Psoas muscle (tissue), 8 donors: ENCODE results near the gene LGSN. TPM values are rescaled to one million over a fixed set of nuclear protein-coding genes. Genes with fewer than 3 reads are reported as not detected.
"Not testable (repeated sequence)": the region's sequence is repeated elsewhere in the genome, so short reads cannot be mapped to it uniquely, and the experiment has no call there.

ENCODE experiments used
- ATAC-seq, 4 donors: fragments of 200-7000 bp; cut with Tn5 transposase; one replicate each; pipeline ENCODE4 v1.9.1; 2020; ENCODE audit warnings: moderate library complexity in 3 of 4, mild to moderate bottlenecking in 2 of 4
- DNase-seq, 2 donors: peaks; one replicate each; pipeline ENCODE4 v3.0.0-alpha.2; 2020
- H3K27ac ChIP-seq: fragments of 200-600 bp; one replicate; pipeline ENCODE4 v1.8.0; 2022
- H3K27me3 ChIP-seq, 3 donors: fragments of 200-600 bp in 1 of 3; one replicate each; pipeline versions ENCODE4 v1.6.1 to v1.8.0; 2013 to 2022; ENCODE audit warnings: low read length in 2 of 3, mild to moderate bottlenecking in 2 of 3, moderate library complexity in 1 of 3; ENCODE audit not compliant: insufficient read depth in 3 of 3
- H3K36me3 ChIP-seq, 2 donors: fragments of 200-600 bp in 1 of 2; one replicate each; pipeline versions ENCODE4 v1.6.1 to v1.8.0; 2013 to 2022; ENCODE audit warnings: low read depth in 1 of 2, mild to moderate bottlenecking in 1 of 2, moderate library complexity in 1 of 2; ENCODE audit not compliant: insufficient read depth in 1 of 2
- H3K4me1 ChIP-seq: fragments of 200-600 bp; one replicate; pipeline ENCODE4 v1.8.0; 2022
- H3K4me3 ChIP-seq: fragments of 200-600 bp; one replicate; pipeline ENCODE4 v1.8.0; 2022; ENCODE audit warnings: mild to moderate bottlenecking
- H3K9me3 ChIP-seq: fragments of 200-600 bp; one replicate; pipeline ENCODE4 v1.8.0; 2022
- WGBS, 3 donors: extraction: QIAGEN DNeasy Blood & Tissue Kit; methylation state at CpG; one replicate each; pipeline versions ENCODE4 v1.1.6 to v1.1.7; 2013; 5-methylcytosine and 5-hydroxymethylcytosine counted together
- intact Hi-C, 2 donors: fragments of 100-400 bp; cut with DNase I; formaldehyde crosslinking; loops; one replicate each; pipeline versions ENCODE4 v1.11.0 to v1.14.2; 2022
- polyA plus RNA-seq, 3 donors: library from polyadenylated mRNA; stranded (reverse); fragments of 200-250 nt; gene quantifications; one replicate each; pipeline ENCODE4 v1.2.3, GENCODE V29; 2013
- total RNA-seq, 4 donors: library from RNA; stranded (reverse); fragmentation: NEBNext Ultra II Directional in 2 of 4; extraction: Animal tissue kit (Norgen Biotek cat#: 25700) in 2 of 4; gene quantifications; one replicate each; pipeline versions ENCODE4 v1.2.1 to v1.2.4, GENCODE V29; 2021 to 2023
- TF ChIP-seq, protein P1 (sequence below): fragments of 200-600 bp; IDR thresholded peaks from one replicate; pipeline ENCODE4 v1.8.0; 2022; ENCODE audit warnings: antibody characterized with exemption
- donor health status: healthy with polysubstance abuse.
- donor health status: DM: no; HTN: no; CAD: no; lungs with moderate emphysema.
- donor health status: Bipolar disorder and iron deficiency.
- donor health status: healthy.
- donor health status: DM: yes; HTN: yes; CAD: no.
- donor health status: DM: no; HTN: no; CAD: no.
- donor health status: DM: no; HTN: no; CAD: no.
- donor health status: DM: yes; HTN: yes; CAD: no.

LGSN gene
- total and polyA plus RNA-seq, 7 donors = 0.01 TPM; not detected in 6

DNA sequence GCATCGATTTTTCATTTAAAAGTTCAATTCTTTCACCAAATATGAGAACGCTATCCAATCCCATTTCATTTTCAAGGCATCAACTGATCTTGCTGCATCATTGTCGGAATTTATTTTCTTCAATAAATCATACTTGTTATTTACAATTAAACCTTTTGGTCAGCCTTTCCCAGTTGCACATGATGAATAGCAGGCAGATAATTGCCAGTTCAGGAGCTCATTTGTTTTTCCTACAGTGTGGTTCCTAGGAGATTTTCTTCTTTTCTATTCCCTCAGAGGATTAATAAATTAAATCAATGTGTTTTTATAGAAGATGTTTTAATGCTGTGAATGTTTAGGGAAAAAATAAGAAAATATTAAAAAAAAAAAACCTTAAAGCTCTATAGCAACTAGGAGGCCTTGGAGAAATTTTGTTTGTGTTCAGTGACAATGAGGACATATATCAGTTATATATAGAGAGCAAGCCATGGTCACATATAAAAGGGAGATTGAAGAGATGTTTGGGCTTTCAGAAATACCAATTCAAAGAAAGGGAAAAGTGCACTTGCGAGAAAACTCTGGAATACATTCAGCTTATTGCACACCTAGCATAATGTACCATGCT, 30.4 kb downstream of the LGSN start:
- Histone ChIP-seq H3K36me3 (no peaks in the 10 kb centered on the region), H3K27me3 (peaks cover 0 to 3% (median 0%) of the 10 kb centered on the region in 3 donors), H3K4me3 (no peak overlapping the region), H3K27ac (no peak overlapping the region), H3K9me3 (no peaks in the 10 kb centered on the region), H3K4me1 (no peaks in the 10 kb centered on the region)
- 87 to 92% (median 89%) methylated on average over 4 of the region's 4 CpGs for WGBS, 3 donors
- DNase-seq = no peak
- TF ChIP-seq, protein P1, sequence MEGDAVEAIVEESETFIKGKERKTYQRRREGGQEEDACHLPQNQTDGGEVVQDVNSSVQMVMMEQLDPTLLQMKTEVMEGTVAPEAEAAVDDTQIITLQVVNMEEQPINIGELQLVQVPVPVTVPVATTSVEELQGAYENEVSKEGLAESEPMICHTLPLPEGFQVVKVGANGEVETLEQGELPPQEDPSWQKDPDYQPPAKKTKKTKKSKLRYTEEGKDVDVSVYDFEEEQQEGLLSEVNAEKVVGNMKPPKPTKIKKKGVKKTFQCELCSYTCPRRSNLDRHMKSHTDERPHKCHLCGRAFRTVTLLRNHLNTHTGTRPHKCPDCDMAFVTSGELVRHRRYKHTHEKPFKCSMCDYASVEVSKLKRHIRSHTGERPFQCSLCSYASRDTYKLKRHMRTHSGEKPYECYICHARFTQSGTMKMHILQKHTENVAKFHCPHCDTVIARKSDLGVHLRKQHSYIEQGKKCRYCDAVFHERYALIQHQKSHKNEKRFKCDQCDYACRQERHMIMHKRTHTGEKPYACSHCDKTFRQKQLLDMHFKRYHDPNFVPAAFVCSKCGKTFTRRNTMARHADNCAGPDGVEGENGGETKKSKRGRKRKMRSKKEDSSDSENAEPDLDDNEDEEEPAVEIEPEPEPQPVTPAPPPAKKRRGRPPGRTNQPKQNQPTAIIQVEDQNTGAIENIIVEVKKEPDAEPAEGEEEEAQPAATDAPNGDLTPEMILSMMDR = no peak
- no peak for ATAC-seq
- intact Hi-C loops = no loop called here

DNA sequence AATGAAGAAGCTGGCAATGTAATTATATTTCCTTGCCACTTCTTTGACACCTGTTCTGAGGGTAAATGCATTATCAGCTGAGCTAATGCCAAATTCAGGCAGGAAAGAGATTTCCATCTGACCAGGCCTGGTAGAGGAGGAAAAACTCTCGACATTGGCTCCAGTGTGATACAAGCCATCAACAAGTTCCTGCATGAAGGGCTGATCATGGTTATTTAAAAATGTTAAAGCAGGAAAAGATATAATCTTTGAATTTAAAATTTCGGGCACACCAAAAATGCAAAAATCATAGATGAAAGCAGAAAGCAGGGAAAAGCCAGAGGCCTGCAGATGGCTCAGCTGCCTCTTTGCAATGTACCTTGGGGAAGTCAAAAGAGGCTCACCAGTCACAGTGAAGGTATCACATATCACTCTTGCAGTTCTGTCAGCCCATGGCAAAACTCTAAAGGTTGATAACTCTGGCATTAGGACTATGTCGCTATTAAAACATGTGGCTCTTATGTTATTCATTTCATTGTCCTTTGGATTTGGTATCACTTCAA, 39.1 kb downstream of the LGSN start:
- ATAC-seq = no peak
- intact Hi-C loops = no loop called here
- H3K36me3 ChIP-seq = no peaks in the 10 kb centered on the region
- H3K27me3 ChIP-seq = no peaks in the 10 kb centered on the region
- TF ChIP-seq, protein P1 = no peak
- no peak overlapping the region for H3K4me3 ChIP-seq
- H3K9me3 ChIP-seq = no peaks in the 10 kb centered on the region
- 63 to 73% (median 69%) methylated on average over 3 of the region's 3 CpGs for WGBS, 3 donors
- no peak for DNase-seq
- H3K4me1 ChIP-seq = no peaks in the 10 kb centered on the region
- no peak overlapping the region for H3K27ac ChIP-seq

DNA sequence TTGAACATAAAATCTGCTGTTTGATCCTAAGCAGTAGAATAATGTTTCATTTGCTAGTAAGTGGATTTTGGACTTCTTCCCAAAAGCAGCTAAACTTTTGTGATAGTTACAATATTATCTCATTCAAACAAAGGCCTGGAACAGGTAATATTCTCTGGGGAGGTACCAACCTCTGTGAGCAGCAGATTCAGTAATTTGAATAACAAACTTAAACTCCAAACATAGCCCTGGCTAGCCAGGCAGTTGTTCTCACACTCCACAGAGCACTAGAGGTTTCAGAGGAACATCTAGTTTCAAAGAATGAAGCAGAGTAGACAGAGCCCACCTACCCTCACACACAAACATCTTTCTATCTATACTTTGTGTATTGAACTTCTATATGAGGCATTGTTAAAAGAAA, 40.9 kb downstream of the LGSN start:
- intact Hi-C loops = no loop called here
- ATAC-seq = no peak

DNA sequence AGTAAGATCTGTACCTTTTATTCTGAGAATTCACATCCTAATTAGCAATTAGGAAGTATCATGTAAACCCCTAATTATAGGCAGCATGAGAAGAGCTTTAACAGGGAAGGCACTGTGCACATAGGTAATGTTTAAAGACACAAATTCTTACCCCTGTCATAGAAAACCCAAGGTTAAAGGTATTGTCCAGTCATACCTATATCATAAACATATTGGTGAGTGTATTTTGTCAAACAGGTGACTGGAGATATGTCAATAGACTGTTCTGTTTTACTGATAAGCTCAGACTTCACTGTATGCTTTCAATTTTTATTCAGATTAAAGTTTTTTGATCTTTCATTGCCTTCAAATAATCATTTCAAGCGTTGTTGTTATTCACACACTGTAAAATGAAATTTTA, 43.8 kb downstream of the LGSN start:
- TF ChIP-seq, protein P1 = no peak
- no peaks in the 10 kb centered on the region for H3K36me3 ChIP-seq
- H3K27ac ChIP-seq = no peak overlapping the region
- DNase-seq (no peak), ATAC-seq (no peak)
- no peak overlapping the region for H3K4me3 ChIP-seq
- H3K4me1 ChIP-seq = no peaks in the 10 kb centered on the region
- no peaks in the 10 kb centered on the region for H3K27me3 ChIP-seq
- H3K9me3 ChIP-seq = no peaks in the 10 kb centered on the region
- 56 to 64% (median 60%) methylated on average over 1 of the region's 1 CpG for WGBS, 3 donors
- intact Hi-C loops = no loop called here

More for the DNA sequence above, 40.9 kb downstream of the LGSN start:
- no peak overlapping the region for H3K4me3 ChIP-seq
- H3K4me1 ChIP-seq = no peaks in the 10 kb centered on the region
- H3K9me3 ChIP-seq = no peaks in the 10 kb centered on the region
- no peak overlapping the region for H3K27ac ChIP-seq
- H3K36me3 ChIP-seq = no peaks in the 10 kb centered on the region
- DNase-seq = no peak
- TF ChIP-seq, protein P1 = no peak
- H3K27me3 ChIP-seq = no peaks in the 10 kb centered on the region

DNA sequence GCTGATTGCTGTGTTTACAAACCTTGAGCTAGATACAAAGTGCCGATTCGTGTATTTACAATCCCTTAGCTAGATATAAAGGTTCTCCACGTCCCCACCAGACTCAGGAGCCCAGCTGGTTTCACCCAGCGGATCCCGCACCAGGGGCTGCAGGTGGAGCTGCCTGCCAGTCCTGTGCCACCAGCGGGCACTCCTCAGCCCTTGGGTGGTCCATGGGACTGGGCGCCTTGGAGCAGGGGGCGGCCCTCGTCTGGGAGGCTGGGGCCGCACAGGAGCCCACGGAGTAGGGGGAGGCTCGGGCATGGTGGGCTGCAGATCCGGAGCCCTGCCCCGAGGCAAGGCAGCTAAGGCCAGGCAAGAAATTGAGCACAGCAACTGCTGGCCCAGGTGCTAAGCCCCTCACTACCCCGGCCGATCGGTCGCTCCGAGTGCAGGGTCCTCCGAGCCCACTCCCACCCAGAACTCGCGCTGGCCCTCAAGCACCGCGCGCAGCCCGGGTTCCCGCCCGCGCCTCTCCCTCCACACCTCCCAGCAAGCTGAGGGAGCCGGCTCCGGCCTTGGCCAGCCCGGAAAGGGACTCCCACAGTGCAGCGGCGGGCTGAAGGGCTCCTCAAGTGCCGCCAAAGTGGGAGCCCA, 44.9 kb downstream of the LGSN start:
- H3K27me3 ChIP-seq, H3K4me3 ChIP-seq, H3K4me1 ChIP-seq, H3K9me3 ChIP-seq, intact Hi-C loops, H3K36me3 ChIP-seq, ATAC-seq, H3K27ac ChIP-seq: not testable (repeated sequence)
- peak in 1 of 2 donors; percentile 48 for DNase-seq
- WGBS, 3 donors = 89 to 94% (median 93%) methylated on average over 29 to 35 of the region's 35 CpGs
